Neural cell (in vitro differentiated cells): Measurements from ENCODE around the gene RIN1.

ENCODE experiments used
- RAD21 ChIP-seq: fragments of 450-650 bp; conservative IDR thresholded peaks from 2 replicates; pipeline ENCODE4 v1.6.1; 2014; ENCODE audit warnings: antibody characterized with exemption, mild to moderate bottlenecking, moderate library complexity
- TF ChIP-seq, protein P1 (sequence below): fragments of 450-650 bp; IDR thresholded peaks from 2 replicates; pipeline ENCODE4 v1.5.1; 2014; ENCODE audit warnings: antibody characterized with exemption, mild to moderate bottlenecking, moderate library complexity; ENCODE audit not compliant: poor library complexity, severe bottlenecking

DNA sequence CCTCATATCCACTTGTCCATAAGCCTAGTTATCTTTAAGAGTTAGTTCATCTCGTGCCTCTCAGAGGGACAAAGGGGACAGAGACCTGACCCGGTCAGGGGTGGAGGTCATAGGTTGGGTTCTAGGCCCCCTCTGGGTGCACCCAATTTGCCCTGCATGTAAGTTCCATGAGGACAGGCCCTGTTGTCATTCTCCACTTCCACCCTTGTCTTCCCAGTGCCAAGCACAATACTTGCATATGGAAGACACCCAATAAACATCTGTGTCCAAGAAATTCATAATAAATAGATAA lies 46.0 kb downstream of the RIN1 start:
- TF ChIP-seq, protein P1, sequence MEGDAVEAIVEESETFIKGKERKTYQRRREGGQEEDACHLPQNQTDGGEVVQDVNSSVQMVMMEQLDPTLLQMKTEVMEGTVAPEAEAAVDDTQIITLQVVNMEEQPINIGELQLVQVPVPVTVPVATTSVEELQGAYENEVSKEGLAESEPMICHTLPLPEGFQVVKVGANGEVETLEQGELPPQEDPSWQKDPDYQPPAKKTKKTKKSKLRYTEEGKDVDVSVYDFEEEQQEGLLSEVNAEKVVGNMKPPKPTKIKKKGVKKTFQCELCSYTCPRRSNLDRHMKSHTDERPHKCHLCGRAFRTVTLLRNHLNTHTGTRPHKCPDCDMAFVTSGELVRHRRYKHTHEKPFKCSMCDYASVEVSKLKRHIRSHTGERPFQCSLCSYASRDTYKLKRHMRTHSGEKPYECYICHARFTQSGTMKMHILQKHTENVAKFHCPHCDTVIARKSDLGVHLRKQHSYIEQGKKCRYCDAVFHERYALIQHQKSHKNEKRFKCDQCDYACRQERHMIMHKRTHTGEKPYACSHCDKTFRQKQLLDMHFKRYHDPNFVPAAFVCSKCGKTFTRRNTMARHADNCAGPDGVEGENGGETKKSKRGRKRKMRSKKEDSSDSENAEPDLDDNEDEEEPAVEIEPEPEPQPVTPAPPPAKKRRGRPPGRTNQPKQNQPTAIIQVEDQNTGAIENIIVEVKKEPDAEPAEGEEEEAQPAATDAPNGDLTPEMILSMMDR: no peak
- no peak for TF ChIP-seq RAD21
